ENCODE results near the gene LIPA.
A peak's percentile ranks its signal among the peaks of the same experiment; 100 is the strongest.

Gene LIPA

GRCh38 chr10:89238956-89239644 lies 12.5 kb downstream of the LIPA start:
- no peak for DNase-seq

- no peak for DNase-seq
These were observed 13.7 kb downstream of the LIPA start for GRCh38 chr10:89237849-89238248.

GRCh38 chr10:89236226-89236797 lies 15.3 kb downstream of the LIPA start:
- no peak for DNase-seq

GRCh38 chr10:89235073-89235798 lies 16.3 kb downstream of the LIPA start:
- DNase-seq: no peak

GRCh38 chr10:89233033-89233432 lies 18.5 kb downstream of the LIPA start:
- DNase-seq: no peak

GRCh38 chr10:89228962-89229361 lies 22.6 kb downstream of the LIPA start:
- no peak for DNase-seq

- no peak for DNase-seq
These were observed 23.4 kb downstream of the LIPA start for GRCh38 chr10:89228146-89228545.

GRCh38 chr10:89226891-89227290 lies 24.7 kb downstream of the LIPA start:
- DNase-seq: no peak

GRCh38 chr10:89224739-89225443 lies 26.7 kb downstream of the LIPA start:
- no peak for DNase-seq

- DNase-seq: no peak
These were observed 29.7 kb downstream of the LIPA start for GRCh38 chr10:89221919-89222318.

- DNase-seq: no peak
These were observed 31.9 kb downstream of the LIPA start for GRCh38 chr10:89219513-89220218.

GRCh38 chr10:89217057-89217990 lies 34.3 kb downstream of the LIPA start:
- DNase-seq: peak; percentile 79 to 87

GRCh38 chr10:89216056-89216455 lies 35.5 kb downstream of the LIPA start:
- DNase-seq: no peak

- no peak for DNase-seq
These were observed 36.1 kb downstream of the LIPA start for GRCh38 chr10:89215511-89215910.

- no peak for DNase-seq
These were observed 36.9 kb downstream of the LIPA start for GRCh38 chr10:89214566-89215165.

- DNase-seq: peak; percentile 82 to 87
These were observed 38.3 kb downstream of the LIPA start for GRCh38 chr10:89213191-89213808.

- no peak for DNase-seq
These were observed 40.7 kb downstream of the LIPA start for GRCh38 chr10:89210794-89211425.

GRCh38 chr10:89209718-89210117 lies 41.9 kb downstream of the LIPA start:
- no peak for DNase-seq

GRCh38 chr10:89207801-89208551 lies 43.6 kb downstream of the LIPA start:
- no peak for DNase-seq

All from Kasumi-1 (cell line).